ENCODE measurements around the gene TNRC6C.

The TNRC6C gene

GRCh38 chr17:78116411-78116810 is 157.9 kb downstream of the TNRC6C start:
- DNase-seq, result no peak

- no peak for DNase-seq
Measured at GRCh38 chr17:78117027-78117981, 158.8 kb downstream of the TNRC6C start.

- DNase-seq, result no peak
Measured at GRCh38 chr17:78118801-78119241, 160.3 kb downstream of the TNRC6C start.

GRCh38 chr17:78120537-78120936 is 162.0 kb downstream of the TNRC6C start:
- DNase-seq, result no peak

- DNase-seq, result peak in 1 of 2 experiments; percentile 26
Measured at GRCh38 chr17:78120971-78121800, 162.7 kb downstream of the TNRC6C start.

- no peak for DNase-seq
Measured at GRCh38 chr17:78121801-78122215, 163.3 kb downstream of the TNRC6C start.

- DNase-seq, result no peak
Measured at GRCh38 chr17:78122216-78122930, 163.9 kb downstream of the TNRC6C start.

- no peak for DNase-seq
Measured at GRCh38 chr17:78122931-78123249, 164.4 kb downstream of the TNRC6C start.

- DNase-seq, result no peak
Measured at GRCh38 chr17:78123258-78123929, 164.9 kb downstream of the TNRC6C start.

- DNase-seq, result peak; percentile 96 to 97
Measured at GRCh38 chr17:78124081-78124835, 165.8 kb downstream of the TNRC6C start.

- no peak for DNase-seq
Measured at GRCh38 chr17:78124836-78125137, 166.3 kb downstream of the TNRC6C start.

GRCh38 chr17:78125138-78125913 is 166.8 kb downstream of the TNRC6C start:
- DNase-seq, result peak; percentile 41 to 50

GRCh38 chr17:78125976-78126894 is 167.7 kb downstream of the TNRC6C start:
- DNase-seq, result peak; percentile 38 to 45

- no peak for DNase-seq
Measured at GRCh38 chr17:78126895-78127238, 168.4 kb downstream of the TNRC6C start.

GRCh38 chr17:78127239-78127887 is 168.9 kb downstream of the TNRC6C start:
- peak; percentile 99 for DNase-seq

- peak in 1 of 2 experiments; percentile 43 for DNase-seq
Measured at GRCh38 chr17:78127888-78128550, 169.5 kb downstream of the TNRC6C start.

- peak; percentile 89 to 92 for DNase-seq
Measured at GRCh38 chr17:78128551-78129350, 170.2 kb downstream of the TNRC6C start, which contains the start of gene TMC6. TSS of gene TMC6 (minus strand) at chr17:78128755. CDS start at chr17:78126832, 1,923 bp downstream.
